GM21786 (cell line): Measurements from ENCODE around the gene FAHD1.

Experiments used
- ATAC-seq: cut with Tn5 transposase; IDR thresholded peaks from one replicate; pipeline ENCODE4 v1.9.1; 2021; ENCODE audit not compliant: unreplicated experiment

Gene FAHD1

DNA sequence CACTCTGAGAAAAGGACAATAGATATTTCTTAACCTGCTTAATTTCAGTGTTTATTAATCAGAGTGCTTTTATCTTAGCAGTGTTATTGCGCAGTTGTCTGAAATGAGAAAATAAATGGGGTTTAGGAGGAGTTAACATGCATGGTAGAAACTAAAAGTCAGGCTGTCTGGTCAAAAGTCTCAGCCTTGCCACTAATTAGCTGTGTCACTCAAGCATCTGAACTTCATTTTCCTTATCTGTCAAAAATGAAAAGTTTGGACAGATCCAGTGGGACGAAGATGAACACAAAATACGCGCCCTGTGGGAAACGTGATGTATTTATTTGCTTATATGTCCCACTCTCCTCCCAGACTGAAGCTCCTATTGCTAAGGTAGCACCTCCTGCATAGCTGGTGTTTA lies 51.2 kb downstream of the FAHD1 start:
- no peak for ATAC-seq
